Heart left ventricle (tissue), 13 donors: ENCODE data around the gene NUP214.

Experiments used
- CTCF ChIP-seq, 12 donors: fragments of 200-600 bp; sonication (generic) in 4 of 12; IDR thresholded peaks; one replicate each; pipeline versions ENCODE4 v1.5.0 to v1.8.0; 2018 to 2022; ENCODE audit warnings: antibody characterized with exemption in 12 of 12, mild to moderate bottlenecking in 5 of 12
- POLR2A ChIP-seq, 2 donors: fragments of 450-650 bp; IDR thresholded peaks; one replicate each; pipeline ENCODE4 v1.6.1; 2017; ENCODE audit warnings: antibody characterized with exemption in 2 of 2, mild to moderate bottlenecking in 2 of 2, moderate library complexity in 2 of 2
- donor health status: ischemic (EF 13 %, LVEDD 7.1; RV severe dilation, severe dysfunction).
- donor health status: DM: no; HTN: yes; CAD: no.
- donor health status: DM: no; HTN: no; CAD: no.
- donor health status: ischemic (EF 25% LVEDD 6.9; RV normal size, moderate dysfunction).
- donor health status: ischemic (EF 25% LVEDD 5.7; RV mildly dilated, moderate dysfunction).
- donor health status: ischemic (EF 35%, LVEDD 5.7; RV mildly dilated, moderate dysfunction).
- donor health status: nonischemic (EF 11% LVEDD 7.7; RV severe dilation, severe dysfunction).
- donor health status: DM: yes; HTN: yes; CAD: no.
- donor health status: PGD.
- donor health status: ischemic (EF 29% LVEDD 5.4; RV normal size, mild dysfunction).
- donor health status: nonischemic (EF 23%, LVEDD 6.1; RV moderate dilation, normal function).

- TF ChIP-seq CTCF (IDR thresholded peaks at IDR 0.05) = no peak
- TF ChIP-seq POLR2A (IDR thresholded peaks at IDR 0.05) = no peak
Observed at GRCh38 chr9:131282175-131282574, 156.8 kb downstream of the NUP214 start.
